ENCODE data around the gene DTNBP1. TPM values are rescaled to one million over a fixed set of nuclear protein-coding genes. Genes with fewer than 3 reads are reported as not detected.
A peak's percentile ranks its signal among the peaks of the same experiment; 100 is the strongest.

Gene DTNBP1
- total RNA-seq, 1 donor from 2014 or later, result 22.8 TPM

DNA sequence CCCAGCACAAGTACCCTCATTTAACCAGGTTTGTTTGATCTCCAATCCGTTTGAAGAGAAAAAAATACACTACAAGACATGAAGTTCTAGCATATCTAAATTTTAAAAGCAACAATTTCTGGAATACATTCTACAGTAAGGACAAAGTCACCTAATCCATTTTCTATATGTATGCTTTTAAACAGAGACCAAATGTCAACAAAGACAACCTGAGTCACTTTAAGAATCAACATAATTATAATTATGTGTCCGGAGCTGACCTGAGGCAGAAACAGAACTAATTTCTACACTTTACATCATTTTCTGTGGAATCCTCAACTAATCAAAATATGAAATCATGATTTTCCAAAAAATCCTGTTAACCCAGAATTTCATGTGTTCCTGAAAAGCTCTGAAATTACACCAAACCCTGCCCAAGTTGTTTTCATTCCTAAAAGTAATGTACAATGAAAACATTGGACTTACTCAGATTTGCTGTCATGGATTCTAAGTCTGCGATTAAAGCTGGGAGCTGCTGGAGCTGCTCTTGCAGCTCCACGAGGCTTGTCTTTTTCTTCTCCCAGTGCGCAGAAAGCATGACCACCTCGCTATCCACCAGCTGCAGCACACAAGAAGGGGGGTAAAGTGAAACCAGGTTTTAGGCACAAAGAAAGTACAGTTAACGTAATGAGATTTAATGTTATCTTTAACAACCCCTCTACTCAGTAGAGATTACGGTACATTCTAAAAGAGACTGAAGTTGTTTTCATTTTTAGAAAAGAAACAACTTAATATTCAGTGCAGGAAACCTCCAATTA, 35.8 kb downstream of the DTNBP1 start:
- DNase-seq (ENCODE audit: extremely low read depth, low read depth, low spot score), result no peak

DNA sequence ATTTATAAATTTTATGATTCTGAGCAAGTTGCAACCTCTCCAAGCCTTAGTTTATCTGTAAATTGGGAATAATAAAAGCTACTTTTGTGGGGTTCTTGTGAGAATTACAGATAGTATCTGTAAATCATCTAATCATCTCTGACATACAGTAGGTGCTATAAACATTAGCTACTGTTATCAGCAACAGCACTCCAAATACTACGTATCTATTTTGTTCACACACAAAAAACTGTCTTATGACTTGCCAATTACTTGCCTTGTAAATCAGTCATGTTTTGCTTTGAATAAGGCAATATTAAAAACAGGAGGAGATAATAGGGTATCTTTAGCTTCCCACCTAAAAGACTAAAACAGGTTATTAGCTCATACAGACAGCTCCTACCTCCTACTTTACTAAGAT, 36.7 kb downstream of the DTNBP1 start:
- no peak for DNase-seq (ENCODE audit: extremely low read depth, low read depth, low spot score)

DNA sequence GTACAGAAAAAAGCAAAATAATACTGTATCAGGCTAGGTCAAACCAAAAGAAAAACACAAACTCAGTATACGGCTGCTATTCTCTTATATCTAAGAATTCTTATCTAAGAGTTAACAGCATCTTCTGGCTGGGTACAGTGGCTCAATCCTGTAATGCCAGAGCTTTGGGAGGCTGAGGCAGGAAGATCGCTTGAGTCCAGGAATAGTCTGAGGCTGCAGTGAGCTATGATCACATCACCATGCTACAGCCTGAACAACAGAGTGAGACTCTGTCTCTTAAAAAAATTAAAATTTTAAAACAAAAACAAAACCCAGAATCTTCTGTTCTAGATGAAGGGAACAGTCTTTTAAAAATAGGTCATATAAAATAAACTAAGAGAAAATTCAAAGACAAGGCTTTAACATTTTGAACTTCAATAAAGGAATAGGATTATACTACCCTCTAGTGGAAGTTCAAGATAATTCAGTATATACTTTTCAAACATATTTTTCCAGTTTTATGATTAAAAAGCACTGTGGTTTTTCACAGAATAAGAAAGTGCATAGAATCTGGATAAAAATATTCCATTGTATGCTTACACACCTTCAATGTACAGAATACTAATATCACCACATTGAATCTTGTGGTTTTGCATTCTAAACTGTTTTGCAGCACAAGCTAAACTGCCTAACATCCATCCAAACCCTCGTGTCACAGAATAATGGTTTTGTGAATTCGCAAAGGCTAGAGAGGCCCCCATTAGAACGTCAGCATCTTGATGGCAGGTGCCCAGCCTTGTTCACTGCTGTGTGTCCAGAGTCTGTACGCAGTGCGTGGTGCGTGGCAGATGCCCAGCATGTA, 39.3 kb downstream of the DTNBP1 start:
- no peak for DNase-seq (ENCODE audit: extremely low read depth, low read depth, low spot score)

DNA sequence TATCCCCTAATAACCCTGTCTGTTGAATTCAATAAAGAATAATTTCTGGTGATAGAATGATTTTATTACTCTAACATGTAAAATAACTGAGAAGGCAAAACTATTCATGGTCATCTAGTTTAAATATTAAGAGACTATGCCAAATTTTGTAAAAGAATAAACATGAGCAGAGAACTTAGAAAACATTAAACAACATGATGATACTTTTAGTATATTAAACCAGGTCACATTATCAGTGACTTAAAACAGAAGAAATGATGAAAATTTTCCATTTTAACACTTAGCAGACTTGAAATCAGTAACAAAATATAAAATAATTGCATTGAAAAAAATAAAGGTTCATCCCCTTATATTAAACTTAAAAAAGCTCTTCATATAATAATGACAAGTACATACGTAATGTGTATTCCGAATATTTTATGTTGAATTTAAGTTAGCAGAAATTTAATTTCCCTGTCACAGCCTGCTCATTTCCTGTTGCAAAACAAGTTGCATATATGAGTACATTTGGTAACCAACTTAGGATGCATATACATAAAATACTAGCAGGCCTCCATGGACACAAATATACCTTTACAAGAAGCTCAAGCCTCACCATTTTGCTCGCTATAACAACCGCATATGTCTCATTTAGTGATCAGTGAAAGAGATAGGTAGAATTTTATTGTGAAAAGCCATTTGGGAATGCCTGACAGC, 40.6 kb downstream of the DTNBP1 start:
- DNase-seq (ENCODE audit: extremely low read depth, low read depth, low spot score), result no peak

DNA sequence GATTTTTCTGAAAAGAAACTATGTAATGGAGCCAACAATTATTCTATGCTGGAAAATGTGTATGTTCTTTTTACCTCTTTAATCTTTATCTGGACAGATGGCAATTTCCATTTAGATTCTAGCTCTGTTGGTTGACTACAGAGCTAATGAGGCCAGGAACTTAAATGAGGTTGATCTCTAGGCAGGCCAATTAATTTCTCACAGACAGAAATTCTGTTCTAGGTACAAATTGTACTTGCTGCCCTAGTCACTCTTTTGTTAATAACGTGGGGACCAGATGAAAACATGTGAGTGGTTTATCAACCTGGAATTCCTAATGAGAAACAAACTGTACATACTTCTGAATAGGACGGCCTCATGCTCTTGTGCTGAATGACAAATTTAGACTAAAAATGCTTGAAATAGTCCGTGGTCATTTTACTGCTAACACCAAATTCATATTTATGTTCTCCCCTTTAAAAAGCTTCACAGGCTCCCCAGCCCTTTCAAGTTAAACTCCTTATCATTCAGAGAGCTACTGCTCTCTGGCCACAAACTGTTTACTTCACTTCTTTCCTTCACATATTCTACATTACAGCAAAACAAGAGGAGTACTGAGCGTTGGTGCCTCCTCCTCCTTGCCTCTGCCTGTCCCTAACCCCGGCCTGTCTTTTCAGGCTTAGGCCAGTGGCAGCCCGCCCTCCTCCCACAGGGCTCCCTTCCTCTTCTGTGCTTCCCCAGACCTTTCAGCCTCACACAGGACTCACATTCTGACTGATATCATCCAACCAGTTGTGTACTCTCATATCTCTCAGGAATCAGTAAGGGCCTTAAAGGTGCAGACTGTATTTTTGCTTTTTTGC, 41.4 kb downstream of the DTNBP1 start:
- DNase-seq (ENCODE audit: extremely low read depth, low read depth, low spot score), result no peak

DNA sequence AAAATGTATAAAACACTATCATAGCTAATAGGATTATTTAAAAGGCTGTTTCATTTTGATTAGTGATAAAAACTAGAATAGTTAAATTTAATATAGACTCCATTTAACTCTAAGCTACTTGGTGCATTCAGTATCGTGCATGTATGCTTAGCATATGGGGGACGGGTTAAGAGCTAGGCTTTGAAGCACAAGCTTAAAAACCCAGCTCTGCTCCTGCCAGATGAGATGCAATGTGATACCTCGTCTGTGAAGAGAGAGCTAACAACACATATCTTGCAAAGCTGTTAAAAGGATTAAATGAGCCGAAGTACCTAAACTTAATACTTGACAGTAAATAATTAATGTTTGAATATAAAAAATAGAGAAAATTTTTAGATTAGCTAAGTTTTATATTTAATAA, 42.2 kb downstream of the DTNBP1 start:
- DNase-seq (ENCODE audit: extremely low read depth, low read depth, low spot score), result no peak

DNA sequence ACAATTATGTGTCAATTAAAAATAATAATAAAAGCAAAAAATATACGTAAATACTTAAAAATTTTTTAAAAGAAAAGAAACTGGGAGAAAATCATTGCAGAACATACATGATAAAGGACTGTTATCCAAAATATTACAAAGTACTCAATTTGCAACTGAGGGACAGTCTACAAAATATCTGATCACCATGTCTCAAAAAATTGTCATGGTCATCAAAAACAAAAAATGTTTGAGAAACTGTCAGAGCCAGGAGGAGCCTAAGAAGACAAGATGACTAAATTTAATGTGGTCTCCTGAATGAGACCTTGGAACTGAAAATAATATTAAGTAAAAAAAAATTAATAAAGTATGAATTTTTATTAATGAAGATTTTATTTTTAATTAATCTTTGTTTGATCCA, 43.5 kb downstream of the DTNBP1 start:
- DNase-seq (ENCODE audit: extremely low read depth, low read depth, low spot score), result no peak

DNA sequence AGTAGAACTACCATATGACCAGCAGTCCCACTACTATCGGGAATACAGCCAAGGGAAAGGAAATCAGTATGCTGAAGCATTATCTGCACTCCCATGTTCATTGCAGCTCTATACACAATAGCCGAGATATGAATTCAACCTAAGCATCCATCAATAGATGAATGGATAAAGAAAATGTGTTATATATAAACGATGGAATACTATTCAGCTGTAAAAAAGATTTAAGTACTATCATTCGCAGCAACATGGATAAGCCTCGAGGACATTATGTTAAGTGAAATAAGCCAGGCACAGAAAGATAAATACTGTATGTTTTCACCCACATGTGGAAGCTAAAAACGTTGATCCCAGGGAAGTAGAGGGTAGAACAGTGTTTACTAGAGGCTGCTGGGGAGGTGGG, 44.1 kb downstream of the DTNBP1 start:
- no peak for DNase-seq (ENCODE audit: extremely low read depth, low read depth, low spot score)

DNA sequence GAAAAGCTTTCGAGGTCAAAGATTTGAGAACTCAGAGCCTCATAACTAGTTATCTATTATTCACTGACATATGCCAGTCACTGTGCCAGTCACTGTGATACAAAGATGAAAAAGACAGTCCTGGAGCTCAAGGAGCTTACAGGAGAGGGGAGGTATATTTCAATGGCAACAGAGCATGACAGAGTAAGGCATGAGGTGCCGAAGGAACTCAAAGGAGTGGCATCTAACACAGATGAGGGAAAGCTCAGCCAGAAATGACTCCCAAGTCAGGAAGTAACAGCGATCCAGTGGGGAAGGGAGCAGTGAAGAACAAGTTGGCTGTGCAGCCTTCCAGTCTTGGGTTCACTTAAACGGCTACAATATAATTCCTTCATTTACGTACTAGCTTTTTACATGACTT, 46.6 kb downstream of the DTNBP1 start:
- DNase-seq (ENCODE audit: extremely low read depth, low read depth, low spot score), result no peak

DNA sequence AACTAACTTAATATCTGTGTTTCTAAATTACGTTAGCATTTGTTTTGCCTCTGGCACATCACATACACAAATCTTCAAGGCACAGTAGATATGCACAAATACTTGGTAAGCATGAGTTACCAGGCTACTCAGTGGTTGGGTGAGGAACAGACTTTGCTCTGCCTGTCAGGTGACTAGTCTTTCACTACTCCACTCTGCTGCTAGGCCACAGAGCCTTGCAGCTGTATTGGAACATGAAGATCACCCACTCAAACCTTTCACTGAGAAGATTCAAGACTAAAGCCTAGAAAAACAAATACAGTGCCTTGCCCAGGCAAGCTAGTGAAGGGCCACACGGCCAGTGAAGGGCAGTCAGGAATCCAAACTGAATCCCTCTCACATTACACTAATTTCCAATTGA, 47.0 kb downstream of the DTNBP1 start:
- DNase-seq (ENCODE audit: extremely low read depth, low read depth, low spot score), result no peak

DNA sequence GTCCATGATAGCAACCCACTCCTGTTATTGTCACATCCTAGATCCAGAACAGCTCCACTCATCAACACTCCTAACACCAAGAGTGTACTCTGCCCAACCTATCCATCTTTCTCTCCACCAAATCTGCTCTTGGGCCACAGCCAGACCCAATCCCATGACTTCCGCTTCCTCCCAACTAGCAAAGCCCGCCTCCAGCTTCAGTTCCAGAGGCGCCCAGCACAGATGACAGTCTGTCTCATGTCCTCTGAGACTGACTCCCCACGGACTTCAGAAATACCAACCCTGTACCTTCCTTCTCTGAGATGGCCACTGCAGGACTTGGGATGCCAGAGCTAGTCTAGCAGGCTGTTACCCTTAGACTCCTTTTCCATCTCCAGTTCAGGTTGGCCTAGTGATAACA, 48.6 kb downstream of the DTNBP1 start:
- DNase-seq (ENCODE audit: extremely low read depth, low read depth, low spot score), result no peak

DNA sequence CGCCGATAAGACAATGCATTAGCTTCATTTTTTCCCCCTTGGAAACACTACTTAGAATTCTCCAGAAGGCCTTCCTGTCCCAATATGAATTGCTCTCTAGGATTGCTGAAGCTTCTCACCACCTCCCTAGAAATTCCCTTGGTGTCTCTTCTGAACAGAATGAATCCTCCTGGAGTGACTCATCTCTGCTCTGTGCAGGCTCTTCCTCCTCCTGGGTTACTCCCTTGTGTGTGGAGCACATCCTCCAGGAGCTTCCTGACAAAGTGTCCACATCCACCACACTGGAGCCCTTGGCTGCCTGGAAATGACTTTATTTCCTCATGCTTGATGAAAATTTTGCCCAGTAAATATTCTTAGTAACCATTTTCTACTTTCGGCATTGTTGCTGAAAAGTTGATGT, 54.4 kb downstream of the DTNBP1 start:
- DNase-seq (ENCODE audit: extremely low read depth, low read depth, low spot score), result peak; percentile 54

DNA sequence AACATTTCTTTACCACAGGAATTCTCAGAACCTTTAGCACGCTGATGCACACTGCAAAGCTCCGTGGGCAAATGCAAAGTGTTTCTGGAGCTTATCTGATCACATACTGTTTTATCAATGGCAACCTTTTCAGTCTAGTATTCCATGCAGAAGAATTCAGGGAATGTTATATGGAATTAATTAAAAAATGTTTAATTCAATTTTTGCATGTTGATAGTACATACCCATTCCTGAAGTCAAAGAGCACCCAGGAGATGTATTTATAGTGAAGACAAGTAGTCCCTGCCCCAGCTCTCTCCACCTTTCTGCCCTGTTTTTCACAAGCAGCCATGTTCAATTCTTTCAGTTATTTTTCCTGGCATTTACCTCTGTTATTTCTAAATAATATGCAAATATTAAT, 55.2 kb downstream of the DTNBP1 start:
- DNase-seq (ENCODE audit: extremely low read depth, low read depth, low spot score), result no peak

DNA sequence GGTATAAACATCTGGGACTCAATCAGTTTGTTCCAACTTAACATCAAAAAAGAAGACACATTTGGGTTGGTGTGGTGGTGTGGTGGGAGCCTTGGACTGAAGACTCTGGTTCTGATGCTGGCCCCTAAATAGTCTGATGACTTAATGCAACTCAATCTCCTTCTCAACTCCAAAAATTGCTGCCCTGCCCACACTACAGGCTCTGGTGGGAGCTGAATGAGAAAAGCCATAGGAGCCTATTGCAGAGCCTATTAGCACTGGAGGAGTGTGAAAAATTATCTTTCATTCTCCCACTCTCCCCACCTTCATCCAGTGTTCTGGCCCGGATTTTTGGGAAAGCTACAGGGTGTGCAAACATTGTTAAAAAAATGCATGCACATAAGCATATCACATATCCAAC, 56.5 kb downstream of the DTNBP1 start:
- no peak for DNase-seq (ENCODE audit: extremely low read depth, low read depth, low spot score)

DNA sequence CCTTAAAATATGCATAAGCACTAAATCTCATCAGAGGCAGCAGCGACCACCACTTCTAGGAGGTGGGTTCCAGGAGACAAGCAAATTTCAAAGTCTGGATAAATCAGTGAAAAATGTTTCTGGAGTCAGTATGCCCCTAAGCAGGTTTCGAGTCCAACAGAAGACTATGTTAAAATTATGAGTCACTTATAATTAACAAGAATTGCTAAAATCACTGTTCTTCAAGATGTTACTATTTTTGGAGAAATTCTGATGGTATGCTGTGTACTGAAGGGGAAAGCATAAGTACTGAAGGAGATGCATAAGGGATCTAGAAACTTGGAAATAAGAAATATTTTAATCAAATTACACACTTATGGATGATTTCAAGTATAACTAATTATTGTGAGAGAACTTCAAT, 58.0 kb downstream of the DTNBP1 start:
- no peak for DNase-seq (ENCODE audit: extremely low read depth, low read depth, low spot score)

DNA sequence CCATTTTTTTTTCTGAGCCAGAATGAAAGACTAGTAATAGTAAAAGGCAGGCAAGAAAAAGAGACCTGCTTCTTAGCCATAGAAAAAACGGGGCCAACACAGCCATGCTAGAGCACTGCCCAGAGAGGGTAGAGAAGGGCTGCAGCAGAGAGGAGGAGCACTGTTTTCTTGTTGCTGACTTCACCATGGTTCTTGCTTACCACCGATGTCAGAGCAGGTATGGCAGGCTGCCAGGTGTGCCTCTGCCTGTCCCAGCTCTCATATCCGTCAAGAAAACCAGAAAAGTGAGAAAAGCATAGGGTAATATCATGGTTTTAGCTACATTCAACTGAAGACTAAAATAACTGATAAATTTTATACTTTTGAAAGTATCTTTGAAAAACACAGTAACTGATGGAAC, 60.7 kb downstream of the DTNBP1 start:
- no peak for DNase-seq (ENCODE audit: extremely low read depth, low read depth, low spot score)

DNA sequence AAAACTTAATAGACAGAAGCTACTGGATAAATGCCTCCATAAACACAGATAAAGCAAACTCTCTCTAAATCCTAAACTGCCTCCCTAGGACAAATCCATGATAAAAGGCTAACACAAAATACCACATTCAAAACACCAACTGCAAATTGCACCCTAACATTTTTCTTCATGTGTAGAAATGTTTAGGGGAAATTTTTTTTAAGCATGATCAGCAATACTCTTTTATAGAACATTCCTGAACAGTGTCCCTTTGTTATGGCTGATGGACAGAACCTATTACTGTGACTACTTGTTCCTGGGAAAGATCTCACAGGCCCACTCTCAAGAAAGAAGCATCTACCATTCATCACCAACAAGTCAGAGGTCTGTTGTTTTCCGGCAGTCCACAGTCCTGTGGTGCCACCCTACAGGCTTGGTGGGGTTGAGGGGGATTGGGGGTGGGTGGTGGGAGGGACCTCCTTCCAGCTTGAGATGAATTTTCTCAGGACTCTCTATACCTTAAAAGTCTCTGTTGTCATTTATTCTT, 64.5 kb downstream of the DTNBP1 start:
- no peak for DNase-seq (ENCODE audit: extremely low read depth, low read depth, low spot score)

DNA sequence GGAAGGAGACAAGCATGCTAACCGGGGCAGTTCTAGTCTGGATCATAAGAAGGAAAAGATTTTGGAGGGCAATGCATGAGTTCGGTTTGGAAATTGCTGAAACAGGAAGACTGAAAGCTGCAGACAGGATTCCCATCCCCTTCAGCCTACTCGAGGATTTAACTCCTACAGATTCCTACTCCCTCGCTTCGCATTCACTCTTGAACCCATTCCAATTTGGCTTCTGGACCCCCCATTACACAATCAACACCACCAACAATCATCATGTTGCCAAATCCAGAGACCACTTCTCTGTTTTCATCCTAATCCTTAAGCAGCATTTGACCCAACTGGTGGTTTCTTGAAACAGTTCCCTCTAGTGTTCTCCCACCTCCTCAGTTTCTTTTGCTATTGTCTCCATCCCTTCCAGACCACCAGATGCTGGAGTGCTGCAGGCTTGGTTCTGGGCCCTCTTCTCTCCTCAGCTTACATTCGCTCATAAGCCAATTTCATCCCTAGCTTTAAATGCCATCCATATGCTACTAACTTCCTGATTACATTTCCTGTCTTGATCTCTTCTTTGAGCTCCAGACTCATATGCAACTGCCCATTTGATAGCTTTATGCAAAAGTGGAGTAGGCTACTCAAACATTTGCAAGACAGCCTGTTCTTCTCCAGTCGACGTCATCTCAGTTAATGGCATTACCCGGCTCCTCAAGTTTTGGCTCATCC, 66.5 kb downstream of the DTNBP1 start:
- no peak for DNase-seq (ENCODE audit: extremely low read depth, low read depth, low spot score)

DNA sequence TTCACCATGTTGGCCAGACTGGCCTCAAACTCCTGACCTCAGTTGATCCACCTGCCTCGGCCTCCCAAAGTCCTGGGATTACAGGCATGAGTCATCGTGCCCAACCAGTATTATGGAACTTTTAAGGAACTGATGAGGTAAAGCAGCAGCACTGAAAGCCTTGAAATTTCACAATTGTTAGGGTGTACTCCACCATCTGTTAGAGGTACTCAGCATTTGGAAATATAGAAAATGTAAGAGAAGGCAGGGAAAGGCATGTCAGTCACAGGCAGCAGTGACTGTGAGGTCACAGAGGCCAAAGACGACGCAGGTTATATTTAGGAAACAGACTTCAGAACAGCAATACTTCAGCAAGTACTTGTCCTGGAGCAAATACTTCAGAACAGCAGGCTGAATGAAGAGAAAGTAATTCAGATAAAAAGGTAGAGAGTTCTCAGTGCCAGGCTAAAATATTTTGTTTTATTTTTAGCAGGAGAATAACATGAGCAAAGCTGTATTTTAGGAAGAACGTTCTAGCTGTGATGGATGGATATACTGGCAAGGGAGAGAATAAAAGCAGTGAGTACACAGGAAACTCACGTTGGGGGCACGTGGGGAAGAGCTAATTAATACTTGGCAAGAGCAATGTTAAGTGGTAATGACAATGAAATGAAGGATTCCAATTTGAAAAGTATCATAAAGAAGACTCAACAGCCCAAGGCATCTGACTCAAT, 67.2 kb downstream of the DTNBP1 start:
- DNase-seq (ENCODE audit: extremely low read depth, low read depth, low spot score), result no peak
